ENCODE data around the gene GBP3.

DNA sequence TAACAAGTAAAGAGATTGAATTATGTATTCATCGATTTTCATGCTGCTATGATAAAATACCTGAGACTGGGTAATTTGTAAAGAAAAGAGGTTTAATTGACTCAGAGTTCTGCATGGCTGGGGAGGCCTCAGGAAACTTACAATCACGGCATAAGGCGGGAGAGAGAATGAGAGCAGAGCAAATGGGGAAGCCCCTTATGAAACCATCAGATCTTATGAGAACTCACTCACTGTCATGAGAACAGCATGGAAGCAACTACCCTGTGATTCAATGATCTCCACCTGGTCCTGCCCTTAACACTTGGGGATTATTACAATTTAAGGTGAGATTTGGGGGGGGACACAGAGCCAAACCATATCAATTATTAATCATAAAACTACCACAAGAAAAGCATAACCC, 3.3 kb upstream of the GBP3 start:
- no peak for TF ChIP-seq HDAC2 (IDR thresholded peaks at IDR 0.05; ENCODE audit: borderline replicate concordance in 1 of 2, low read depth in 2 of 2, low read length in 2 of 2)
- TF ChIP-seq, protein P1, sequence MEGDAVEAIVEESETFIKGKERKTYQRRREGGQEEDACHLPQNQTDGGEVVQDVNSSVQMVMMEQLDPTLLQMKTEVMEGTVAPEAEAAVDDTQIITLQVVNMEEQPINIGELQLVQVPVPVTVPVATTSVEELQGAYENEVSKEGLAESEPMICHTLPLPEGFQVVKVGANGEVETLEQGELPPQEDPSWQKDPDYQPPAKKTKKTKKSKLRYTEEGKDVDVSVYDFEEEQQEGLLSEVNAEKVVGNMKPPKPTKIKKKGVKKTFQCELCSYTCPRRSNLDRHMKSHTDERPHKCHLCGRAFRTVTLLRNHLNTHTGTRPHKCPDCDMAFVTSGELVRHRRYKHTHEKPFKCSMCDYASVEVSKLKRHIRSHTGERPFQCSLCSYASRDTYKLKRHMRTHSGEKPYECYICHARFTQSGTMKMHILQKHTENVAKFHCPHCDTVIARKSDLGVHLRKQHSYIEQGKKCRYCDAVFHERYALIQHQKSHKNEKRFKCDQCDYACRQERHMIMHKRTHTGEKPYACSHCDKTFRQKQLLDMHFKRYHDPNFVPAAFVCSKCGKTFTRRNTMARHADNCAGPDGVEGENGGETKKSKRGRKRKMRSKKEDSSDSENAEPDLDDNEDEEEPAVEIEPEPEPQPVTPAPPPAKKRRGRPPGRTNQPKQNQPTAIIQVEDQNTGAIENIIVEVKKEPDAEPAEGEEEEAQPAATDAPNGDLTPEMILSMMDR (IDR thresholded peaks at IDR 0.05; ENCODE audit: control extremely low read depth in 1 of 3, insufficient read depth in 1 of 3, low read depth in 1 of 3, low read length in 3 of 3) = no peak
- no peak for TF ChIP-seq POLR2A (IDR thresholded peaks at IDR 0.05; ENCODE audit: control extremely low read depth in 1 of 2, low read depth in 2 of 2, low read length in 2 of 2)
- TF ChIP-seq POLR2AphosphoS5 (IDR thresholded peaks at IDR 0.05; ENCODE audit: low read depth, low read length) = no peak
- TF ChIP-seq, protein P2, sequence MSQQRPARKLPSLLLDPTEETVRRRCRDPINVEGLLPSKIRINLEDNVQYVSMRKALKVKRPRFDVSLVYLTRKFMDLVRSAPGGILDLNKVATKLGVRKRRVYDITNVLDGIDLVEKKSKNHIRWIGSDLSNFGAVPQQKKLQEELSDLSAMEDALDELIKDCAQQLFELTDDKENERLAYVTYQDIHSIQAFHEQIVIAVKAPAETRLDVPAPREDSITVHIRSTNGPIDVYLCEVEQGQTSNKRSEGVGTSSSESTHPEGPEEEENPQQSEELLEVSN (IDR thresholded peaks at IDR 0.05) = no peak
- TF ChIP-seq KDM5A (IDR thresholded peaks at IDR 0.05; ENCODE audit: low read length) = no peak
- TF ChIP-seq EZH2 (IDR thresholded peaks at IDR 0.05; ENCODE audit: low read depth, low read length, severe bottlenecking) = no peak
- TF ChIP-seq RFX5 (IDR thresholded peaks at IDR 0.05; ENCODE audit: borderline replicate concordance, low read depth, low read length) = no peak
- no peak for TF ChIP-seq ZNF274 (IDR thresholded peaks at IDR 0.05; ENCODE audit: borderline replicate concordance, extremely low read depth, low read length)
- no peak for TF ChIP-seq CEBPB (IDR thresholded peaks at IDR 0.05; ENCODE audit: low read depth, low read length)
- TF ChIP-seq TAF1 (IDR thresholded peaks at IDR 0.05; ENCODE audit: low read depth, low read length) = no peak
- TF ChIP-seq SP1 (IDR thresholded peaks at IDR 0.05; ENCODE audit: low read depth, low read length) = no peak
- TF ChIP-seq, protein P3, sequence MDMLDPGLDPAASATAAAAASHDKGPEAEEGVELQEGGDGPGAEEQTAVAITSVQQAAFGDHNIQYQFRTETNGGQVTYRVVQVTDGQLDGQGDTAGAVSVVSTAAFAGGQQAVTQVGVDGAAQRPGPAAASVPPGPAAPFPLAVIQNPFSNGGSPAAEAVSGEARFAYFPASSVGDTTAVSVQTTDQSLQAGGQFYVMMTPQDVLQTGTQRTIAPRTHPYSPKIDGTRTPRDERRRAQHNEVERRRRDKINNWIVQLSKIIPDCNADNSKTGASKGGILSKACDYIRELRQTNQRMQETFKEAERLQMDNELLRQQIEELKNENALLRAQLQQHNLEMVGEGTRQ (IDR thresholded peaks at IDR 0.05; ENCODE audit: low read length) = no peak
- no peak for TF ChIP-seq NRF1 (IDR thresholded peaks at IDR 0.05; ENCODE audit: low read depth, low read length)
